GM15510 (cell line): Measurements from ENCODE around the gene TRAF2.

Experiments
- POLR2A ChIP-seq: IDR thresholded peaks from 3 replicates; pipeline ENCODE4 v1.6.1; 2011; ENCODE audit warnings: borderline replicate concordance; ENCODE audit not compliant: insufficient read length; ENCODE audit errors: extremely low read depth

The TRAF2 gene

GRCh38 chr9:136974817-136975535 lies 88.7 kb downstream of the TRAF2 start:
- no peak for TF ChIP-seq POLR2A

- TF ChIP-seq POLR2A, result no peak
These were observed 89.3 kb downstream of the TRAF2 start for GRCh38 chr9:136975644-136976043.
